Lung microvascular endothelial cell (primary cell): ENCODE measurements around the gene TAF5. TPM values are rescaled to one million over a fixed set of nuclear protein-coding genes. Genes with fewer than 3 reads are reported as not detected.
"Not testable (repeated sequence)": the region's sequence is repeated elsewhere in the genome, so short reads cannot be mapped to it uniquely, and the experiment has no call there.

Source experiments
- DNase-seq, 2 donors: peaks; one replicate each; pipeline versions ENCODE4 v3.0.0 to v3.0.0-alpha.2; 2010; ENCODE audit warnings: low read depth in 2 of 2
- total RNA-seq: library from RNA; depleted of rRNA; stranded (reverse); fragments of >200 nt; gene quantifications from 2 replicates; pipeline ENCODE4 v1.2.1, GENCODE V29; 2014

Gene TAF5
- total RNA-seq, 1 donor from 2014 or later: 4.2 TPM

DNA sequence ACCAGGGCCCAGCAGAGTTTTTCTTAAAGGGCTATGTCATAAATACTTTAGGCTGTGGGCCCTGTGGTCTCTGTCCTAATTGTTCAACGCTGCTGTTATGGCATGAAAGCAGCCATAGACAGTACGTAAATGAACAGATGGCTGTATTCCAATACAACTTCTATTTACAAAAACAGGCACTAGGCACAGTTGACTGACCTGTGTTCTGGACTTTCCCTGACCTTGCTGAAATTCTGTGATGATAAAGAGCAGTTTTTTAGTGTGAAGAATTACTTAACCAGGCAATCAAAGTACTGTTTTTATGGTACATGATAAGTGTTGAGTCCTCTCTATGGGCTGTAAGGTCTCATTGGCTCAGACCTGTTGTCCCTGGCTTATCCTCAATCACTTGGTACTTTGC lies 45.8 kb downstream of the TAF5 start:
- no peak for DNase-seq

DNA sequence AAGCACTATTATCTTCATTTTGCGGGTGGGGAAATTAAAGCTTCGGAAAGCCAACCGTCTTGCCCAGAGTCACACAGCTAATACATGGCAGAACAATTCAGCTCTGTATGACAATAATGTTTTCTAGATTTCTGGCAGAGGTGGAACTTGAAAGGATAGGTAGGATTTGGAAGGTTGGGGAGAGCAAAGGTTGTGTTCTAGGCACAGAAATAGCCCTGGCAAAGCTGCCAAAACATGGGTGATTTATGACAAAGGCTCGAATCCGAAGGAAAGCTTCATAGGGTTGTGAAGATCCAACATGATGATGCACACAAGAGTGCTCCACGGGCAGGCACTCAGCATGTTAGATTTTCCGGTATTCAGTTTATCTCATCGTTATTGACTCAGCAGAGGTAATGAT lies 47.8 kb downstream of the TAF5 start:
- no peak for DNase-seq

DNA sequence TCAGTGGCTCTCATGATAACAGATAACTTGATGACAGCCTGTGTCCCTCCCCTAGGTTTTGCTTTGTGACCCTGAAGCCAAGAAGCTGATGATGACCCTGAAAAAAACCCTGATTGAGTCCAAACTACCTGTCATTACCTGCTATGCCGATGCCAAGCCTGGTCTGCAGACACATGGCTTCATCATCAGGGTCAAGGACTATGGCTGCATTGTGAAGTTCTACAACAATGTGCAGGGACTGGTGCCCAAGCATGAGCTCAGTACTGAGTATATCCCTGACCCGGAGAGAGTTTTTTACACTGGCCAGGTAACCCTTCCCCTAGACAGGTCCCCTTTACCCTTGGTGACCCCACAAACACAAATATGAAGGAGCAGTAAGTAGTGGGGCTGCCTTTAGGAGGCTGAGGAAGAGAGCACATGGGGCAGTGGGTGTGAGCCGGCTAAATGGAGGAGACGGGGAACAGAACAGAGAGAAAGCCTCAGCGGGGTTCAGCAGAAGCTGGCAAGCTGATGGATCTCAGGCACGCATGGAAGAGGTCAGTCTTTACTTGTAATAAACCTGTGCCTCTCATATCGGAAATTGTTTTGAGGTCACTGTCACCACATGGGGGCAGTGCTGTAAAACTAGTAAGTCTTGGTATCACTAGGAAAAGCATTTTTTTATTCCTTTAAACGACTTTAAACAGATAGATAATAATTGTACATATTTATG lies 48.8 kb downstream of the TAF5 start:
- DNase-seq: peak; percentile 72 to 86

DNA sequence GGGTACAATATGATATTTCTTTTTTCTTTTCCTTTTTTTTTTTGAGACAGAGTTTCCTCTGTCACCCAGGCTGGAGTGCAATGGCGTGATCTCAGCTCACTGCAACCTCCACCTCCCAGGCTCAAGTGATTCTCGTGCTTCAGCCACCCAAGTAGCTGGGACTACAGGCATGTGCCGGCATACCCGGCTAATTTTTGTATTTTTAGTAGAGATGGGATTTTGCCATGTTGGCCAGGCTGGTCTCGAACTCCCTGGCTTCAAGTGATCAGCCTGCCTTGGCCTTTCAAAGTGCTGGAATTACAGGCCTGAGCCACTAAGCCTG lies 49.3 kb downstream of the TAF5 start:
- DNase-seq: not testable (repeated sequence)

DNA sequence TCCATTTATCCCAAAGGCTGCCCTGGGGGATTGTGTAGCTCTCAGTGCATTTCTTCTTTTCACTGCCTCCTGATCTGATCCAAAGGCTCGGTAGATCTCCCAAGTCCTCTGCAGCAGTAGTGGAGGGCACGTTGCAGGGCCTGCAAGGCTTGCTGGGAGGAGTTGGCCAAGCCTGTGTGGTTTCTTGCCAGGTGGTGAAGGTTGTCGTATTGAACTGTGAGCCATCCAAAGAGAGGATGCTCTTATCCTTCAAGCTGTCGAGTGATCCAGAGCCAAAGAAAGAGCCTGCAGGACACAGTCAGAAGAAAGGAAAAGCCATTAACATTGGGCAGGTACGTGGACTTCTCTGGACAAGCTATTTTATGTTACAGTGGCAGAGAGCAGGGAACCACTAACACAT lies 49.8 kb downstream of the TAF5 start:
- no peak for DNase-seq

DNA sequence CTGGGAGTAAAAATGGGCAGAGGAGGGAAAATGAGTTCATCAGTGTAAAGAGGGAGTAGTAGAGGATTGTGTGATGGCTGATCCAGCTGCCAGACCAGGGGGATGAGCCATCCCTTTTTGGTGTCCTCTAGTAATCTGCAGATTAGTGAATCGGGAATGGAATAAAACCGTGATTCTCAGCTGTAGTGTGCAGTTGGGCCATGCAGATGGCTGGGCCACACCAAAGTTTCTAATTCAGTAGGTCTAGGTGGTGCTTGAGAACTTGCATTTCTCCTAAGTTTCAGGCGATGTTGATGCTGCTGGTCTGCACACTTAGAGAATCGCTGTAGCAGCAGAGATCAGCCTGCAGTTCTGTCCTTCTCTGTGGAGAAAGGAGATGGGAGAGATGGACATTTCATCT lies 51.3 kb downstream of the TAF5 start:
- no peak for DNase-seq

DNA sequence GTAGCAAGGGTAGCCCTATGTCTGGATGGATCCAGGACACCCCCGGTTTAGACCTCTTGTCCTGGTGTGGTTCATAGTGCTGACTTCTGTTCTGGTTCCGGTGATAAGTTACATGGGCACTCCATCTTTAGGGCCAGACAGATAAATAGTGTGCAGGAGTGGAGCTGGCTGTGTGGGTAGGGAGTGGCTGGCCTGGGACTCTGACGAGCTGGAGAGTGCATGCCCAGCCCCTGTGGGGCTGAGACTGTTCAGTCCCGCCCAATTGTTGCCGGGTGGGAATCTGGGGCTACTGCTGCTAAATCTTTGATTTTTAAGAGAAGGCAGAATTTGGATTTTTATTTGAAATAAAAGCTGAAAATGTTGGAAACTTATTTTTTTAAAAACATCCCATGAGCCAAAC lies 56.0 kb downstream of the TAF5 start:
- DNase-seq: no peak

DNA sequence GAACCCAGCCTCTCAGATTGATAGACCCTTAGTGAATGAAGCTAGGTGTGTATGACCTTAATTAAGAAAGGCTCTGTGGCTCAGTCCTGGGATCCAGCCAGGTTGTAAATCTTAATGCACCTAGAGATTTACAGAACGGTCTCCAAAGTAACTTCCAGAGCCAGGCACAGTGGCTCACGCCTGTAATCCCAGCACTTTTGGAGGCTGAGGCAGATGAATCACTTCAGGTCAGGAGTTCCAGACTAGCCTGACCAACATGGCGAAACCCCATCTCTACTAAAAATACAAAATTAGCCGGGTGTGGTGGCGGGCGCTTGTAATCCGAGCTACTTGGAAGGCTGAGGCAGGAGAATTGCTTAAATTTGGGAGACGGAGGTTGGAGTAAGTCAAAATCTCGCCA lies 60.1 kb downstream of the TAF5 start:
- DNase-seq: no peak

DNA sequence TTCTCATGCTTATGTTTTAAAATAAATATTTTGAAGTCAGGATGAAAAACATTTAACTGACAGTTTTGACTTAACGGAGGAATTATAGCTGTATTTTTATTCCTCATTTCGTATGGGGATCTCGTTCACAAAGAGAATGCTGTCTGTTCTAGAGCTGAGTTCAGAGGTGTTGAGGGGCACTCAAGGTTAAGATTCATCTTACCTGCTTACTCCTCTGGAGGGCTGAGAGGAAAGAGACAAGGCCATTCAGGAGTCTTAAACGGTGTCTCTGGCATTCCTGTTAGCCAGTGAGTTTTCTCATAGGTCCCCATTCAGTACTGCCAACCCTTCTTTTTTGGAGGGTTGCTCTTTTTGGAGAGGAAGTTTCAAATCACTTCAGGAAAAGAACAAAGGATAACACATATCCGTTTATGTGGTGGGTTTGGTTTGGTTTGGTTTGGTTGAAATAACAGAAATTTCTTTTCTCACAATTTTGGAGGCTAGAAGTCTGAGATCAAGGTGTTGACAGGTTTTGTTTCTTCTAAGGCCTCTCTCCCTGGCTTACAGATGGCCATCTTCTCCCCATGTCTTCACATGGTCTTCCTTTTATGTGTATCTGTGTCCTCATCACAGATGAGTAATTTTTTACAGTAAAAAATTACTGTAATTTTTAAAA lies 61.3 kb downstream of the TAF5 start:
- no peak for DNase-seq

DNA sequence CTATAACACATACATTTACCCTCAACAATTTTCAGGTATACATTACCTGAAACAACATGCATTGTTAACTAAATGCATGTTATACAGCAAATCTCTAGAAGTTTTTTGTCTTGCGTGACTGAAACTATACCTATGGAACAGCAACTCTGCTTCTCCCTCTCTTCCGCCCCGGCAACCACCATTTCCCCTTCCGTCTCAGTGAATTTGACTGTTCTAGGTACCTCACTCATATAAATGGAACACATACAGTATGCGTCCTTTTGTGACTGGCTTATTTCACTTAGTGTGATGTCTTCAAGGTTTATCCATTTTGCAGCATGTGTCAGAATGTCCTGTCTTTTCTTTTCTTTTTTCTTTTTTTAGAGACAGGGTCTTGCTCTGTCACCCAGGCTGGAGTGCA lies 61.9 kb downstream of the TAF5 start:
- no peak for DNase-seq

DNA sequence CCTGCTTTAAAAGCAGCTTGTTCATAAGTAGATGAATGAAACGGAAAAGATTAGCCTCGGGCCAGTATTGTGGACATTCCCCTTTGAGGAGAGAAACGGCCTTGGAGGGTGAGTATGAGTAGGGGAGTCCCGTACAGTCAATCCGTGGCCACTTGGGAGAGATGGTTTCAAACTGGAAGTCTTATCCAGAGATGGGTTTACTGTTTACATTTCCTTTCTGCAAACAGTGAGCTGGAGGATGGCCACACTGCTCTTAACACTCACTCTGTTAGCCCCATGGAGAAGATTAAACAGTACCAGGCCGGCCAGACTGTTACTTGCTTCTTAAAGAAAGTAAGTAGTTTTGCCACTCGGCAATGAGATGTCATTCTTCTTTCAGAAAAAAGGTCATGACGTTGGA lies 64.1 kb downstream of the TAF5 start:
- no peak for DNase-seq

DNA sequence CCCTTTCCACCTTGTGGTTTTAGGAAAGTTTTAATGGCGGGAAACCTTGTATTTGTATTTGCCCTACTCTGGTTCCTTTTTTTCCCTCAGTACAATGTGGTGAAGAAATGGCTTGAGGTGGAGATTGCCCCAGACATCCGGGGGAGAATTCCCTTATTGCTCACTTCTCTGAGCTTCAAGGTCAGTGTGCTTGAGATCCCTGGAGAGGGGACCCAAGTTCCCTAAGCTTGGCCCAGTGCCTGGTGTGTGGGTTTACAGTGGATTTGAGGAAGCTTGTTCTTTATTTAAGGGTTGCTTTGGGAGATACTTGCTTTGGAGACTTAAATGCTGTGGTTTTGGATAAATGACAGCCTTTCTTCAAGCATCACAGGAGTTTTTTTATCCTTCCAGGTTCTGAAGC lies 66.1 kb downstream of the TAF5 start:
- no peak for DNase-seq

Other genes with a start within 250 kb of the TAF5 start
- 40.3 and 54.4 TPM in 2 replicates for gene NT5C2, start 174.7 kb upstream of the TAF5 start, total RNA-seq
- gene RPEL1, start 122.1 kb upstream of the TAF5 start, total RNA-seq: under 0.01 and 0.20 TPM in 2 replicates
- gene INA, start 90.8 kb upstream of the TAF5 start, total RNA-seq: under 0.01 TPM in 2 replicates
- gene PCGF6, start 16.8 kb upstream of the TAF5 start, total RNA-seq: 8.1 and 8.7 TPM in 2 replicates
- gene ATP5MK, start 28.5 kb downstream of the TAF5 start, total RNA-seq: 183 and 219 TPM in 2 replicates
- 19.0 and 27.2 TPM in 2 replicates for gene PDCD11, start 28.6 kb downstream of the TAF5 start, total RNA-seq
- 9.1 and 12.2 TPM in 2 replicates for gene CALHM2, start 84.4 kb downstream of the TAF5 start, total RNA-seq
- not detected in 2 replicates for gene CALHM1, start 90.9 kb downstream of the TAF5 start, total RNA-seq
- gene CALHM3, start 111.3 kb downstream of the TAF5 start, total RNA-seq: not detected in 2 replicates
- gene NEURL1, start 125.7 kb downstream of the TAF5 start, total RNA-seq: not detected in 2 replicates